ENCODE data around the gene DDN.

The DDN gene

DNA sequence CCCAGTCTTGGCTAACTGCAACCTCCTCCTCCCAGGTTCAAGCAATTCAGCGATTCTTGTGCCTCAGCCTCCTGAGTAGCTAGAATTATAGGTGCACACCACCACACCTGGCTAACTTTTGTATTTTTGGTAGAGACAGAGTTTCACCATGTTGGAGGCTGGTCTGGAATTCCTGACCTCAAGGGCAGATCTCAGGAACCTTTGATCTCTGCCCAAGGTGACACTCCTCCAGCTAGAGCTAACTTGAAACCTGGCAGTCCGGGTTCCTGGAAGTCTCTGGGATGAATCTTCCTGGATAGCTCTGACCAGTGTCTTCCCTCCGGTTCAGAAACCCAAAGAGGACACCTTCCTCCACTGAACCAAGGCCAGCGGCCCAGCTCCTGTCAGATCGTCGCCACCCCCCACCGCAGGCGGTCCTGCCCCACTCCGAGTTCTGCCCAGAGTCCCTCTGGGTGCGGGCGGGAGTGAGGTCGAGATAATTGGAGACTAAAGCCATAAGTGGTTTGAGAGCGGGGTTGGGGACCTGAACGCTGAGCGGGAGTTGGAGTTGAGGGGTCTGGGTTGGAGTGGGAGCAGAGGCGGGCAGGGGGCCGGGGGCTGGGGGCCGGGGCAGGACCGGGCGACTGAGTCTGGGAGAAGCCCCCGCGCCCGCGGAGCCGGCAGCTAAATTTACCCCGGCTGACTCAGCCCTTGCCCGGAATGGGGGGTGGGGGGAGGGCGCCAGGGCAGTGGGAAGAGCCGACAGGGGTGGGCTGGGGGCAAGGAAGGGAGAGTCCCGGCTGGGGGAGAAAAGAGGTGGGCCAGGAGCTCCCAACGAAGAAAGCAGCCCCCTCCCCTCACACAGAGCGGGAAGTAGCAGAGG, 4.7 kb downstream of the DDN start:
- H3K56ac ChIP-seq (ENCODE audit: low read length): no peak overlapping the region
- no peak overlapping the region for H3K4me2 ChIP-seq (ENCODE audit: low read length)
- no peak overlapping the region for H4K8ac ChIP-seq (ENCODE audit: low read depth, low read length)
- no peak overlapping the region for H2BK5ac ChIP-seq (ENCODE audit: low read length)
- H3K36me3 ChIP-seq (ENCODE audit: control insufficient read depth, insufficient read depth, low read length): no peaks in the 10 kb centered on the region
- peaks cover 13% of the 10 kb centered on the region for H3K4me1 ChIP-seq (ENCODE audit: control insufficient read depth, low read depth, low read length)
- no peak overlapping the region for H3K9ac ChIP-seq (ENCODE audit: low read length)
- no peak overlapping the region for H3K4me3 ChIP-seq (ENCODE audit: low read length)
- peak overlapping the region; percentile 33 for H3K18ac ChIP-seq (ENCODE audit: low read length)
- H2AK5ac ChIP-seq (ENCODE audit: low read length): no peak overlapping the region
- H4K5ac ChIP-seq (ENCODE audit: low read length): no peak overlapping the region
- WGBS (ENCODE audit: extremely low coverage, insufficient coverage, low lambda C conversion rate): no CpG with 5 or more reads among the region's 32 CpGs
- no peak overlapping the region for H3K23ac ChIP-seq (ENCODE audit: low read length)
- H3K27ac ChIP-seq (ENCODE audit: low read depth, low read length): no peak overlapping the region
- peaks cover 16% of the 10 kb centered on the region for H3K27me3 ChIP-seq (ENCODE audit: insufficient read depth, low read length, poor library complexity)
- no peak overlapping the region for H2BK120ac ChIP-seq (ENCODE audit: low read depth, low read length)
- no peak overlapping the region for H2BK15ac ChIP-seq (replicated peaks; ENCODE audit: low read depth)
- no peak for DNase-seq
- no peaks in the 10 kb centered on the region for H3K79me1 ChIP-seq (ENCODE audit: low read length)
- no peaks in the 10 kb centered on the region for H3K79me2 ChIP-seq (ENCODE audit: control insufficient read depth, insufficient read depth, low read length)
- peak overlapping the region; percentile 40 for H3K4ac ChIP-seq (ENCODE audit: low read depth, low read length)

DNA sequence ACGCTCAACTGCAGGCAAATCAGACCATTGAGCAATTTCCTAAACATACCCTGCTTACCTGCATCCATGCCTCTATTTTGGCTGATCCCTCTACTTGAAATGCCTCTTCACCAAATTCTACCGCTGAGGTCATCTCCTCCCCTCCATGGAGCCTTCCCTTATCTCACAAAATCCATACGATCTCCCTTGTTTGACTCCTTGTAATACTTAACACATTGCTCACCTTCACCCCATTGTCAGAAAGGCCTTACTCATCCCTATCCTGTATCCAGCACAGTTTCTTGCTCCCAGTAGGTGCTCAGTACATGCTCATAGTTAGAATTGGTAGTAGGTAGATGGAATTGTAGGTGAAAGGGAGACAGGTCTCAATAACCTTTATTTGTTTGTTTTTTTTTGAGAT, 5.4 kb downstream of the DDN start:
- Histone ChIP-seq H3K18ac (ENCODE audit: low read length) (no peak overlapping the region), H3K36me3 (ENCODE audit: control insufficient read depth, insufficient read depth, low read length) (no peaks in the 10 kb centered on the region), H2AK5ac (ENCODE audit: low read length) (no peak overlapping the region), H3K4ac (ENCODE audit: low read depth, low read length) (no peak overlapping the region), H3K23ac (ENCODE audit: low read length) (no peak overlapping the region), H3K9ac (ENCODE audit: low read length) (no peak overlapping the region), H4K8ac (ENCODE audit: low read depth, low read length) (no peak overlapping the region), H3K4me1 (ENCODE audit: control insufficient read depth, low read depth, low read length) (peaks cover 13% of the 10 kb centered on the region), H3K79me1 (ENCODE audit: low read length) (no peaks in the 10 kb centered on the region), H3K27ac (ENCODE audit: low read depth, low read length) (no peak overlapping the region), H3K79me2 (ENCODE audit: control insufficient read depth, insufficient read depth, low read length) (no peaks in the 10 kb centered on the region), H2BK120ac (ENCODE audit: low read depth, low read length) (no peak overlapping the region), H3K56ac (ENCODE audit: low read length) (no peak overlapping the region), H2BK15ac (replicated peaks; ENCODE audit: low read depth) (no peak overlapping the region), H4K5ac (ENCODE audit: low read length) (no peak overlapping the region), H3K4me3 (ENCODE audit: low read length) (no peak overlapping the region), H3K27me3 (ENCODE audit: insufficient read depth, low read length, poor library complexity) (peaks cover 16% of the 10 kb centered on the region), H3K4me2 (ENCODE audit: low read length) (no peak overlapping the region), H2BK5ac (ENCODE audit: low read length) (no peak overlapping the region)
- WGBS (ENCODE audit: extremely low coverage, insufficient coverage, low lambda C conversion rate): no CpG with 5 or more reads among the region's 3 CpGs
- peak; percentile 88 for DNase-seq

DNA sequence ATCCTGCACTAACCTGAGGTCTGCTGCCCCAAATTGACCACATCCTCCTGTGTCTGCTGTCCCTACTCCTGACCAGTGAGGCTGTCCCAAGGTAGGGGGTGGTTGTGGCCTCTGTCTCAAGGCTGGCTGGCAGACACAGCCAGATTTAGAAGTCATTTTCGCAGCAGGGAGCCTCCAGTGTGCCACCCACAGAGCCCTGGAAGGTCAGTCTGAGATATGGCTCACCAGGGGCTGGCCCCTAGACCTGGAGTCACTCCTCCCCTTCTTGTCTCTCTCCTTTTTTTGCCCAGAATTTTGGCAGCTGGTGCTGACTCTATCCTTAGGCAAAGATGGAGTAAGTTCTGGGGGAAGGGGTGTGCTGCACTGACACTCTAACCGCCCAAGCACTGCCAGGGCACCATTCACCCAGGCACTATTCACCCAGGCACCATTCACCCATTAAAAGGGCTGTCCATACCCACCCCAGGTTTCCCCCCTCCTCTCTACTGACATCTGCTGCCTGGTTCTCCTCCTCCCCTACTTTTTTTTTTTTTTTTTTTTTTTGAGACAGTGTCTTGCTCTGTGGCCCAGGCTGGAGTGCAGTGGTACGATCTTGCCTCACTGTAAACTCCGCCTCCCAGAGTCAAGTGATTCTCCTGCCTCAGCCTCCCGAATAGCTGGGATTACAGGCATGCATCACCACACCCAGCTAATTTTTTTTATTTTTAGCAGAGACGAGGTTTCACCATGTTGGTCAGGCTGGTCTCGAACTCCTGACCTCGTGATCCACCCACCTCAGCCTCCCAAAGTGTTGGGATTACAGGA, 7.7 kb downstream of the DDN start:
- no peak overlapping the region for H3K4me3 ChIP-seq (ENCODE audit: low read length)
- H2BK15ac ChIP-seq (replicated peaks; ENCODE audit: low read depth): no peak overlapping the region
- H4K5ac ChIP-seq (ENCODE audit: low read length): no peak overlapping the region
- no peak overlapping the region for H2AK5ac ChIP-seq (ENCODE audit: low read length)
- no peak overlapping the region for H3K23ac ChIP-seq (ENCODE audit: low read length)
- no peaks in the 10 kb centered on the region for H3K79me1 ChIP-seq (ENCODE audit: low read length)
- H2BK120ac ChIP-seq (ENCODE audit: low read depth, low read length): no peak overlapping the region
- H3K9ac ChIP-seq (ENCODE audit: low read length): no peak overlapping the region
- H3K18ac ChIP-seq (ENCODE audit: low read length): no peak overlapping the region
- no peaks in the 10 kb centered on the region for H3K36me3 ChIP-seq (ENCODE audit: control insufficient read depth, insufficient read depth, low read length)
- H3K56ac ChIP-seq (ENCODE audit: low read length): peak overlapping the region; percentile 25
- H2BK5ac ChIP-seq (ENCODE audit: low read length): no peak overlapping the region
- peaks cover 13% of the 10 kb centered on the region for H3K4me1 ChIP-seq (ENCODE audit: control insufficient read depth, low read depth, low read length)
- no peak for DNase-seq
- H4K8ac ChIP-seq (ENCODE audit: low read depth, low read length): no peak overlapping the region
- no peaks in the 10 kb centered on the region for H3K79me2 ChIP-seq (ENCODE audit: control insufficient read depth, insufficient read depth, low read length)
- H3K27me3 ChIP-seq (ENCODE audit: insufficient read depth, low read length, poor library complexity): peaks cover 9% of the 10 kb centered on the region
- H3K4ac ChIP-seq (ENCODE audit: low read depth, low read length): no peak overlapping the region
- no peak overlapping the region for H3K27ac ChIP-seq (ENCODE audit: low read depth, low read length)
- WGBS (ENCODE audit: extremely low coverage, insufficient coverage, low lambda C conversion rate): no CpG with 5 or more reads among the region's 8 CpGs
- H3K4me2 ChIP-seq (ENCODE audit: low read length): no peak overlapping the region

DNA sequence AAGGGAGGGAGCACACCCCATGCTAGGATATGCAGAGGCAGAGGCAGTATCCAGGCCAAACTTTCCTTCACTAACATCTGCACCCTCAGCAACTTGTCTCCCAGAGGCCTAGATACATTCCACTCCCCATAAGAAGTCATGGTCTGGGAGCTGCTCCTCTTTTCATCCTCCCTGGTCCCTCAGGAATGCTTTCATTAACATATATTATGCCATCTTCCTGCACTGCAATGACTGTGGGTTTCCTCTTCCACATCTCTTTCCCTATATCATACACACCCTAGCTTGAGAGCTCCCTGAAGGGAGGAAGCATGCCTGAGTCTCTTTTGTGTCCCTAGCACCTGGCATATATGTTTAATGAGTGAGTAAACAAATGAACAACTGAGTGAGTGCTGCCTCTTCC, 8.6 kb downstream of the DDN start:
- H3K4me2 ChIP-seq (ENCODE audit: low read length): no peak overlapping the region
- peaks cover 9% of the 10 kb centered on the region for H3K27me3 ChIP-seq (ENCODE audit: insufficient read depth, low read length, poor library complexity)
- H4K5ac ChIP-seq (ENCODE audit: low read length): peak overlapping the region; percentile 12
- H3K9ac ChIP-seq (ENCODE audit: low read length): no peak overlapping the region
- H3K27ac ChIP-seq (ENCODE audit: low read depth, low read length): no peak overlapping the region
- no peaks in the 10 kb centered on the region for H3K79me2 ChIP-seq (ENCODE audit: control insufficient read depth, insufficient read depth, low read length)
- H3K79me1 ChIP-seq (ENCODE audit: low read length): no peaks in the 10 kb centered on the region
- H2BK5ac ChIP-seq (ENCODE audit: low read length): no peak overlapping the region
- no peak overlapping the region for H3K4me3 ChIP-seq (ENCODE audit: low read length)
- no peak overlapping the region for H4K8ac ChIP-seq (ENCODE audit: low read depth, low read length)
- H2AK5ac ChIP-seq (ENCODE audit: low read length): no peak overlapping the region
- H2BK15ac ChIP-seq (replicated peaks; ENCODE audit: low read depth): no peak overlapping the region
- no peak overlapping the region for H3K23ac ChIP-seq (ENCODE audit: low read length)
- no peak overlapping the region for H3K18ac ChIP-seq (ENCODE audit: low read length)
- H3K4me1 ChIP-seq (ENCODE audit: control insufficient read depth, low read depth, low read length): peaks cover 13% of the 10 kb centered on the region
- H2BK120ac ChIP-seq (ENCODE audit: low read depth, low read length): no peak overlapping the region
- DNase-seq: no peak
- H3K56ac ChIP-seq (ENCODE audit: low read length): no peak overlapping the region
- no peak overlapping the region for H3K4ac ChIP-seq (ENCODE audit: low read depth, low read length)
- H3K36me3 ChIP-seq (ENCODE audit: control insufficient read depth, insufficient read depth, low read length): no peaks in the 10 kb centered on the region

DNA sequence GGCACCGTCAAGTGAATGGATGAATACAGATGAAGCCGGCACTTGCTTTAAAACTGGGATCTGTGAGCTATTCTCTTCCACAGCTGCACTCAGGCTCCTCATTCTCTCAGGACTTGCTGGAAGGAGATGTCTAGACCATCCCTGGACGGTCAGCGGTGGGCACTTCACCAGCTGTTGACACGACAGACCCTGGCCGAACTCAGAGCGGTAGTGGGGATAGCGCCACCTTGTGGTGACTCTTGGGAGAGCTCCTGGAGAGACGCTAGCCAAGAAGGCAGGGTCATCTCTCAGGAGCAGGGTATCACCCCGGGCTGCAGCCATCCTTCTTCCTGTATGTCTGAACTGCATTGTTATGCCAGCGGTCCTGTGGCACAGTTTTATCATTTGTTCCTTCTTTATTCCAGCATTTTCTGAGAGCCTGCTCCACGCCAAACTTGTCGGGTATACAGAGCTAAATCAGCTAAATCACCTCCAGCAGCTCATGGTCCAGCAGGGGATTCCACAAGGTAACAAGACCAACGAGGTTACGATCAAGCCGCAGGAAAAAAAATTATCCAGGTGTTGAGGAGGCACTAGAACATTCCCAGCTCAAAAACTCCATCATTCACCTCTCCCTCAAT, 11.0 kb downstream of the DDN start:
- Histone ChIP-seq H3K36me3 (ENCODE audit: control insufficient read depth, insufficient read depth, low read length) (no peaks in the 10 kb centered on the region), H3K9ac (ENCODE audit: low read length) (no peak overlapping the region), H4K5ac (ENCODE audit: low read length) (no peak overlapping the region), H3K4ac (ENCODE audit: low read depth, low read length) (no peak overlapping the region), H3K4me2 (ENCODE audit: low read length) (no peak overlapping the region), H3K56ac (ENCODE audit: low read length) (no peak overlapping the region), H2BK120ac (ENCODE audit: low read depth, low read length) (no peak overlapping the region), H3K27me3 (ENCODE audit: insufficient read depth, low read length, poor library complexity) (peaks cover 21% of the 10 kb centered on the region), H2BK5ac (ENCODE audit: low read length) (no peak overlapping the region), H3K23ac (ENCODE audit: low read length) (no peak overlapping the region), H3K18ac (ENCODE audit: low read length) (no peak overlapping the region), H3K79me1 (ENCODE audit: low read length) (no peaks in the 10 kb centered on the region), H3K79me2 (ENCODE audit: control insufficient read depth, insufficient read depth, low read length) (no peaks in the 10 kb centered on the region), H3K27ac (ENCODE audit: low read depth, low read length) (no peak overlapping the region), H3K4me1 (ENCODE audit: control insufficient read depth, low read depth, low read length) (peaks cover 6% of the 10 kb centered on the region), H2BK15ac (replicated peaks; ENCODE audit: low read depth) (no peak overlapping the region), H4K8ac (ENCODE audit: low read depth, low read length) (no peak overlapping the region), H3K4me3 (ENCODE audit: low read length) (no peak overlapping the region), H2AK5ac (ENCODE audit: low read length) (no peak overlapping the region)
- WGBS (ENCODE audit: extremely low coverage, insufficient coverage, low lambda C conversion rate): no CpG with 5 or more reads among the region's 16 CpGs
- peak; percentile 79 for DNase-seq
